Esophagus (tissue), 2 donors: ENCODE measurements around the gene FAM72C. TPM values are rescaled to one million over a fixed set of nuclear protein-coding genes. Genes with fewer than 3 reads are reported as not detected.
"Not testable (repeated sequence)": the region's sequence is repeated elsewhere in the genome, so short reads cannot be mapped to it uniquely, and the experiment has no call there.

Experiments
- H3K27ac ChIP-seq, 2 donors: one replicate each; pipeline ENCODE4 v1.5.1; 2013; ENCODE audit warnings: low read depth in 2 of 2, mild to moderate bottlenecking in 2 of 2, inconsistent platforms in 1 of 2, low read length in 1 of 2, moderate library complexity in 1 of 2
- H3K27me3 ChIP-seq, 2 donors: one replicate each; pipeline ENCODE4 v1.6.1; 2013; ENCODE audit warnings: low read length in 2 of 2, control low read depth in 1 of 2, mild to moderate bottlenecking in 1 of 2; ENCODE audit not compliant: insufficient read depth in 2 of 2, control insufficient read depth in 1 of 2
- H3K36me3 ChIP-seq, 2 donors: one replicate each; pipeline ENCODE4 v1.6.1; 2013; ENCODE audit warnings: low read length in 1 of 2; ENCODE audit not compliant: control insufficient read depth in 2 of 2, insufficient read depth in 2 of 2
- H3K4me1 ChIP-seq, 2 donors: one replicate each; pipeline ENCODE4 v1.6.1; 2013; ENCODE audit warnings: low read length in 1 of 2; ENCODE audit not compliant: control insufficient read depth in 2 of 2, insufficient read depth in 2 of 2
- H3K4me3 ChIP-seq, 2 donors: one replicate each; pipeline ENCODE4 v1.5.1; 2013; ENCODE audit warnings: low read length in 2 of 2, mild to moderate bottlenecking in 2 of 2, low read depth in 1 of 2, moderate library complexity in 1 of 2
- H3K9me3 ChIP-seq, 2 donors: one replicate each; pipeline ENCODE4 v1.6.1; 2013; ENCODE audit warnings: mild to moderate bottlenecking in 2 of 2, low read depth in 1 of 2, low read length in 1 of 2, moderate library complexity in 1 of 2; ENCODE audit not compliant: control insufficient read depth in 2 of 2, insufficient read depth in 1 of 2
- WGBS, 2 donors: extraction: QIAGEN DNeasy Blood & Tissue Kit; methylation state at CpG; one replicate each; pipeline ENCODE4 v1.1.7; 2013; 5-methylcytosine and 5-hydroxymethylcytosine counted together
- polyA plus RNA-seq, 2 donors: library from polyadenylated mRNA; stranded (reverse); fragments of 200-250 nt; gene quantifications; one replicate each; pipeline ENCODE4 v1.2.3, GENCODE V29; 2013
- donor health status: healthy with polysubstance abuse.
- donor health status: Bipolar disorder and iron deficiency.

The FAM72C gene
- polyA plus RNA-seq, 2 donors = 0.90 to 1.3 TPM

GRCh38 chr1:143951485-143952391 is 20.0 kb downstream of the FAM72C start:
- WGBS, 2 donors = no CpG with 5 or more reads among the region's 6 CpGs
- not testable (repeated sequence) for H3K4me1 ChIP-seq, H3K27ac ChIP-seq, H3K4me3 ChIP-seq, H3K9me3 ChIP-seq, H3K27me3 ChIP-seq, H3K36me3 ChIP-seq

GRCh38 chr1:143947749-143948148 is 24.0 kb downstream of the FAM72C start:
- not testable (repeated sequence) for H3K4me1 ChIP-seq, H3K27ac ChIP-seq, H3K27me3 ChIP-seq, H3K4me3 ChIP-seq, H3K9me3 ChIP-seq, H3K36me3 ChIP-seq
- WGBS, 2 donors = no CpG with 5 or more reads among the region's 2 CpGs

GRCh38 chr1:143945253-143945652 is 26.5 kb downstream of the FAM72C start:
- H3K36me3 ChIP-seq, H3K9me3 ChIP-seq, H3K27me3 ChIP-seq, H3K4me1 ChIP-seq, H3K4me3 ChIP-seq, H3K27ac ChIP-seq: not testable (repeated sequence)
- WGBS, 2 donors = no CpG with 5 or more reads among the region's 3 CpGs

- H3K4me3 ChIP-seq, H3K9me3 ChIP-seq, H3K27me3 ChIP-seq, H3K36me3 ChIP-seq, H3K4me1 ChIP-seq, H3K27ac ChIP-seq: not testable (repeated sequence)
- no CpG with 5 or more reads among the region's 5 CpGs for WGBS, 2 donors
These were observed 27.1 kb downstream of the FAM72C start for GRCh38 chr1:143944576-143945240.

- no CpG with 5 or more reads among the region's 7 CpGs for WGBS, 2 donors
- H3K9me3 ChIP-seq, H3K4me1 ChIP-seq, H3K36me3 ChIP-seq, H3K27ac ChIP-seq, H3K4me3 ChIP-seq, H3K27me3 ChIP-seq: not testable (repeated sequence)
These were observed 28.3 kb downstream of the FAM72C start for GRCh38 chr1:143943319-143943978.

GRCh38 chr1:143942238-143942860 is 29.4 kb downstream of the FAM72C start:
- H3K4me3 ChIP-seq, H3K9me3 ChIP-seq, H3K27ac ChIP-seq, H3K4me1 ChIP-seq, H3K27me3 ChIP-seq, H3K36me3 ChIP-seq: not testable (repeated sequence)
- no CpG with 5 or more reads among the region's 1 CpG for WGBS, 2 donors

- H3K27ac ChIP-seq, H3K27me3 ChIP-seq, H3K4me1 ChIP-seq, H3K9me3 ChIP-seq, H3K4me3 ChIP-seq, H3K36me3 ChIP-seq: not testable (repeated sequence)
- WGBS, 2 donors = no CpG with 5 or more reads among the region's 2 CpGs
These were observed 32.1 kb downstream of the FAM72C start for GRCh38 chr1:143939666-143940065.

- H3K4me3 ChIP-seq, H3K36me3 ChIP-seq, H3K9me3 ChIP-seq, H3K27me3 ChIP-seq, H3K4me1 ChIP-seq, H3K27ac ChIP-seq: not testable (repeated sequence)
- no CpG with 5 or more reads among the region's 2 CpGs for WGBS, 2 donors
These were observed 32.9 kb downstream of the FAM72C start for GRCh38 chr1:143938922-143939321.

- not testable (repeated sequence) for H3K4me1 ChIP-seq, H3K27ac ChIP-seq
- WGBS, 2 donors = 2 to 13% methylated on average over 2 to 4 of the region's 8 CpGs
These were observed 35.2 kb downstream of the FAM72C start for GRCh38 chr1:143936457-143937115.

More at GRCh38 chr1:143936457-143937115, 35.2 kb downstream of the FAM72C start:
- H3K27me3 ChIP-seq, H3K4me3 ChIP-seq, H3K36me3 ChIP-seq, H3K9me3 ChIP-seq: not testable (repeated sequence)
